OCI-LY7 (cell line): ENCODE results near the gene TMEM132A. TPM values are rescaled to one million over a fixed set of nuclear protein-coding genes. Genes with fewer than 3 reads are reported as not detected.
A peak's percentile ranks its signal among the peaks of the same experiment; 100 is the strongest.

Source experiments
- BruUV-seq: library from RNA; stranded (reverse); fragments of 400-500 nt; replicated peaks from 2 replicates; lab custom pipeline; 2021; lab: Mats Ljungman, UMichigan
- CTCF ChIA-PET: fragments of 300-600 bp; sonication (Branson Sonifier 250); formaldehyde crosslinking; loops from one replicate; lab custom pipeline; 2022; ENCODE audit warnings: antibody characterized with exemption; ENCODE audit not compliant: unreplicated experiment; lab: Charles Lee
- POLR2A ChIA-PET: fragments of 300-600 bp; sonication (Branson Sonifier 250); formaldehyde crosslinking; loops from one replicate; lab custom pipeline; 2022; ENCODE audit warnings: antibody characterized with exemption; lab: Charles Lee
- DNase-seq: peaks from one replicate; pipeline ENCODE4 v3.0.0-alpha.2; 2015; ENCODE audit warnings: low spot score
- H2AFZ ChIP-seq: fragments of 200-600 bp; sonication (generic), shearing (Covaris generic); 2 replicates; pipeline ENCODE4 v1.6.1; 2014; ENCODE audit warnings: mild to moderate bottlenecking, antibody characterized with exemption, low read length, moderate library complexity
- H3K27ac ChIP-seq: fragments of 200-600 bp; sonication (generic); 2 replicates; pipeline ENCODE4 v1.5.1; 2014; ENCODE audit warnings: mixed run types, low read depth, mild to moderate bottlenecking, moderate library complexity, low read length, inconsistent platforms; ENCODE audit not compliant: poor library complexity, severe bottlenecking
- H3K36me3 ChIP-seq: fragments of 200-600 bp; sonication (generic); 2 replicates; pipeline ENCODE4 v1.6.1; 2014; ENCODE audit warnings: mild to moderate bottlenecking, antibody characterized with exemption, low read length, moderate library complexity, mixed read lengths; ENCODE audit not compliant: insufficient read depth
- H3K4me1 ChIP-seq: fragments of 200-600 bp; sonication (generic); 2 replicates; pipeline ENCODE4 v1.5.1; 2014; ENCODE audit warnings: mild to moderate bottlenecking, low read length; ENCODE audit not compliant: insufficient read depth, poor library complexity, severe bottlenecking
- H3K4me2 ChIP-seq: fragments of 200-600 bp; sonication (generic); 2 replicates; pipeline ENCODE4 v1.6.1; 2014; ENCODE audit warnings: mild to moderate bottlenecking, low read length
- H3K4me3 ChIP-seq: fragments of 200-600 bp; sonication (generic); 2 replicates; pipeline ENCODE4 v1.5.1; 2014; ENCODE audit warnings: mild to moderate bottlenecking, low read depth, low read length; ENCODE audit not compliant: poor library complexity, severe bottlenecking
- H3K79me2 ChIP-seq: fragments of 200-600 bp; sonication (generic); 2 replicates; pipeline ENCODE4 v1.6.1; 2016; ENCODE audit warnings: low read depth, mild to moderate bottlenecking, low read length, moderate library complexity, mixed read lengths; ENCODE audit not compliant: insufficient read depth
- H3K9me2 ChIP-seq: fragments of 200-600 bp; sonication (generic); 2 replicates; pipeline ENCODE4 v1.6.1; 2016; ENCODE audit warnings: mild to moderate bottlenecking, low read length, mixed read lengths; ENCODE audit not compliant: insufficient read depth
- H3K9me3 ChIP-seq: fragments of 200-600 bp; sonication (generic); 2 replicates; pipeline ENCODE4 v1.6.1; 2014; ENCODE audit warnings: mild to moderate bottlenecking, mixed run types, low read length, mixed read lengths
- H4K20me1 ChIP-seq: fragments of 200-600 bp; sonication (generic); 2 replicates; pipeline ENCODE4 v1.6.1; 2014; ENCODE audit warnings: mild to moderate bottlenecking, antibody characterized with exemption, low read length, moderate library complexity, mixed read lengths; ENCODE audit not compliant: insufficient read depth
- CTCF ChIP-seq: fragments of 200-600 bp; sonication (generic); conservative IDR thresholded peaks from 2 replicates; pipeline ENCODE4 v1.5.1; 2014; ENCODE audit warnings: mild to moderate bottlenecking, antibody characterized with exemption, low read length, moderate library complexity, mixed read lengths
- EZH2phosphoT487 ChIP-seq: fragments of 200-600 bp; sonication (generic); IDR thresholded peaks from 2 replicates; pipeline ENCODE4 v1.6.1; 2018; ENCODE audit warnings: low read depth, borderline replicate concordance, mild to moderate bottlenecking, mixed run types, antibody characterized with exemption, low read length, moderate library complexity, mixed read lengths
- intact Hi-C: fragments of 100-400 bp; cut with micrococcal nuclease; formaldehyde crosslinking; loops from one replicate; pipeline ENCODE4 v1.10.0; 2022; ENCODE audit not compliant: unreplicated experiment
- total RNA-seq, 2 experiments: library from RNA; depleted of rRNA in 1 of 2; stranded (reverse); fragments of >200 nt in 1 of 2; shearing (Covaris generic) in 1 of 2; gene quantifications; 2 replicates each; pipeline ENCODE4 v1.2.3, GENCODE V29; 2014 to 2022

The TMEM132A gene
- total RNA-seq, 2 experiments from 2014 or later = 5.5 to 8.9 TPM

- intact Hi-C loops = no loop called here
- H3K79me2 ChIP-seq = peaks cover 57% of the 10 kb centered on the region
- no peak overlapping the region for H3K27ac ChIP-seq
- no peak for DNase-seq
- H3K36me3 ChIP-seq = peaks cover 64% of the 10 kb centered on the region
- ChIA-PET POLR2A (interaction anchor here (1.0 to 1.3 kb wide), 2 partner anchors 11 to 16 kb away, joined by 3 read pairs; partner anchors contain the start of gene PRPF19), CTCF (no interaction called here)
- no peak for TF ChIP-seq EZH2phosphoT487
- no peak for TF ChIP-seq CTCF
- H3K9me2 ChIP-seq = no peaks in the 10 kb centered on the region
- H3K4me1 ChIP-seq = peaks cover 46% of the 10 kb centered on the region
- H3K9me3 ChIP-seq = no peaks in the 10 kb centered on the region
- H4K20me1 ChIP-seq = peaks cover 13% of the 10 kb centered on the region; the same call in 1 of the 2 replicates
- H3K4me3 ChIP-seq = no peak overlapping the region
- no peak overlapping the region for H2AFZ ChIP-seq
- H3K4me2 ChIP-seq = peak overlapping the region; percentile 77
- no TSS peak for BruUV-seq
Measured at GRCh38 chr11:60917267-60917666, 7.0 kb upstream of the TMEM132A start.

- Histone ChIP-seq H3K36me3 (peaks cover 75% of the 10 kb centered on the region), H3K4me1 (peaks cover 35% of the 10 kb centered on the region), H3K4me2 (peak overlapping the region; percentile 46; the same call in 1 of the 2 replicates), H3K27ac (no peak overlapping the region), H3K9me3 (no peaks in the 10 kb centered on the region), H3K79me2 (peaks cover 57% of the 10 kb centered on the region), H3K4me3 (no peak overlapping the region), H4K20me1 (peaks cover 13% of the 10 kb centered on the region; the same call in 1 of the 2 replicates), H3K9me2 (no peaks in the 10 kb centered on the region), H2AFZ (no peak overlapping the region)
- DNase-seq = no peak
- no TSS peak for BruUV-seq
- intact Hi-C loops = no loop called here
- POLR2A ChIA-PET = interaction anchor here (0.9 to 1.2 kb wide), 2 partner anchors 11 to 14 kb away, joined by 3 to 4 read pairs; no protein-coding TSS in a partner anchor
- TF ChIP-seq EZH2phosphoT487 (no peak), CTCF (no peak)
- CTCF ChIA-PET = interaction anchor here (1.5 kb wide), 1 partner anchor 11 kb away, joined by 6 read pairs; no protein-coding TSS in a partner anchor
Measured at GRCh38 chr11:60918251-60918938, 5.9 kb upstream of the TMEM132A start.

GRCh38 chr11:60918939-60919265 is 5.4 kb upstream of the TMEM132A start:
- DNase-seq = no peak
- H3K36me3 ChIP-seq = peaks cover 79% of the 10 kb centered on the region
- no peak overlapping the region for H2AFZ ChIP-seq
- peak overlapping the region; percentile 46 for H3K4me2 ChIP-seq
- CTCF ChIA-PET = interaction anchor here (1.5 kb wide), 1 partner anchor 11 kb away, joined by 6 read pairs; no protein-coding TSS in a partner anchor
- peaks cover 13% of the 10 kb centered on the region; the same call in 1 of the 2 replicates for H4K20me1 ChIP-seq
- peaks cover 57% of the 10 kb centered on the region for H3K79me2 ChIP-seq
- H3K4me1 ChIP-seq = peaks cover 36% of the 10 kb centered on the region
- intact Hi-C loops = no loop called here
- TF ChIP-seq EZH2phosphoT487 = no peak
- 0 out of 2 replicates have a peak, but pooled peaks have one; percentile 8 for TF ChIP-seq CTCF
- POLR2A ChIA-PET = interaction anchor here (0.9 to 1.2 kb wide), 3 partner anchors 11 to 34 kb away, joined by 3 to 5 read pairs (median 4); no protein-coding TSS in a partner anchor
- no peaks in the 10 kb centered on the region for H3K9me2 ChIP-seq
- H3K27ac ChIP-seq = no peak overlapping the region
- no peak overlapping the region for H3K4me3 ChIP-seq
- no peaks in the 10 kb centered on the region for H3K9me3 ChIP-seq
- BruUV-seq = no TSS peak
